Measurements from ENCODE around the gene ASB15.

ASB15 gene

DNA sequence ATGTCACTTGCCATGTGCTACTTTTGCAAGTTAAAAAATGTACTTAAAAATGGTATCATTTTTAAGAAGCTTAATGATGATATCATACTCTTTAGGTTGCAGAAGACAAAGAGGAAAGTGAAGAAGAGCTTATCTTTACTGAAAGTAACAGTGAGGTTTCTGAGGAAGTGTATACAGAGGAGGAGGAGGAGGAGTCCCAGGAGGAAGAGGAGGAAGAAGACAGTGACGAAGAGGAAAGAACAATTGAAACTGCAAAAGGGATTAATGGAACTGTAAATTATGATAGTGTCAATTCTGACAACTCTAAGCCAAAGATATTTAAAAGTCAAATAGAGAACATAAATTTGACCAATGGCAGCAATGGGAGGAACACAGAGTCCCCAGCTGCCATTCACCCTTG lies 60.1 kb downstream of the ASB15 start:
- Histone ChIP-seq H3K36me3 (ENCODE audit: control insufficient read depth in 2 of 2, insufficient read depth in 2 of 2, low read length in 2 of 2) (no peaks in the 10 kb centered on the region), H3K9ac (ENCODE audit: low read depth in 1 of 2, low read length in 2 of 2) (no peak overlapping the region), H3K27ac (ENCODE audit: low read depth in 2 of 2, low read length in 2 of 2) (no peak overlapping the region), H3K4me3 (ENCODE audit: low read length in 2 of 2) (no peak overlapping the region), H3K27me3 (ENCODE audit: control insufficient read depth in 2 of 2, insufficient read depth in 2 of 2, low read length in 2 of 2) (peaks cover 0 to 3% of the 10 kb centered on the region in 2 donors), H3K9me3 (ENCODE audit: control insufficient read depth in 2 of 2, low read length in 2 of 2) (no peaks in the 10 kb centered on the region), H3K4me1 (ENCODE audit: control insufficient read depth in 2 of 2, insufficient read depth in 2 of 2, low read length in 2 of 2) (no peaks in the 10 kb centered on the region)

DNA sequence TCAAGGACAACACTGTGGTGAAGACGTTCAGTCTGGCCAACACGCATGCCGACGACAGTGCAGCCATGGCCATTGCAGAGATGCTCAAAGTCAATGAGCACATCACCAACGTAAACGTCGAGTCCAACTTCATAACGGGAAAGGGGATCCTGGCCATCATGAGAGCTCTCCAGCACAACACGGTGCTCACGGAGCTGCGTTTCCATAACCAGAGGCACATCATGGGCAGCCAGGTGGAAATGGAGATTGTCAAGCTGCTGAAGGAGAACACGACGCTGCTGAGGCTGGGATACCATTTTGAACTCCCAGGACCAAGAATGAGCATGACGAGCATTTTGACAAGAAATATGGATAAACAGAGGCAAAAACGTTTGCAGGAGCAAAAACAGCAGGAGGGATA lies 60.7 kb downstream of the ASB15 start:
- H3K4me1 ChIP-seq (ENCODE audit: control insufficient read depth in 2 of 2, insufficient read depth in 2 of 2, low read length in 2 of 2) = no peaks in the 10 kb centered on the region
- no peaks in the 10 kb centered on the region for H3K9me3 ChIP-seq (ENCODE audit: control insufficient read depth in 2 of 2, low read length in 2 of 2)
- no peak overlapping the region for H3K4me3 ChIP-seq (ENCODE audit: low read length in 2 of 2)
- no peak overlapping the region for H3K9ac ChIP-seq (ENCODE audit: low read depth in 1 of 2, low read length in 2 of 2)
- peaks cover 0 to 3% of the 10 kb centered on the region in 2 donors for H3K27me3 ChIP-seq (ENCODE audit: control insufficient read depth in 2 of 2, insufficient read depth in 2 of 2, low read length in 2 of 2)
- H3K27ac ChIP-seq (ENCODE audit: low read depth in 2 of 2, low read length in 2 of 2) = no peak overlapping the region
- H3K36me3 ChIP-seq (ENCODE audit: control insufficient read depth in 2 of 2, insufficient read depth in 2 of 2, low read length in 2 of 2) = no peaks in the 10 kb centered on the region

DNA sequence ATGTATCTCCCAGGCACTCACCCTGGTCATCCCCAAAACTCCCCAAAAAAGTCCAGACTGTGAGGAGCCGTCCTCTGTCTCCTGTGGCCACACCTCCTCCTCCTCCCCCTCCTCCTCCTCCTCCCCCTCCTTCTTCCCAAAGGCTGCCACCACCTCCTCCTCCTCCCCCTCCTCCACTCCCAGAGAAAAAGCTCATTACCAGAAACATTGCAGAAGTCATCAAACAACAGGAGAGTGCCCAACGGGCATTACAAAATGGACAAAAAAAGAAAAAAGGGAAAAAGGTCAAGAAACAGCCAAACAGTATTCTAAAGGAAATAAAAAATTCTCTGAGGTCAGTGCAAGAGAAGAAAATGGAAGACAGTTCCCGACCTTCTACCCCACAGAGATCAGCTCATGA lies 61.1 kb downstream of the ASB15 start:
- no peak overlapping the region for H3K9ac ChIP-seq (ENCODE audit: low read depth in 1 of 2, low read length in 2 of 2)
- no peaks in the 10 kb centered on the region for H3K36me3 ChIP-seq (ENCODE audit: control insufficient read depth in 2 of 2, insufficient read depth in 2 of 2, low read length in 2 of 2)
- H3K27me3 ChIP-seq (ENCODE audit: control insufficient read depth in 2 of 2, insufficient read depth in 2 of 2, low read length in 2 of 2) = peaks cover 0 to 3% of the 10 kb centered on the region in 2 donors
- no peak overlapping the region for H3K4me3 ChIP-seq (ENCODE audit: low read length in 2 of 2)
- no peaks in the 10 kb centered on the region for H3K4me1 ChIP-seq (ENCODE audit: control insufficient read depth in 2 of 2, insufficient read depth in 2 of 2, low read length in 2 of 2)
- H3K9me3 ChIP-seq (ENCODE audit: control insufficient read depth in 2 of 2, low read length in 2 of 2) = no peaks in the 10 kb centered on the region
- H3K27ac ChIP-seq (ENCODE audit: low read depth in 2 of 2, low read length in 2 of 2) = no peak overlapping the region

DNA sequence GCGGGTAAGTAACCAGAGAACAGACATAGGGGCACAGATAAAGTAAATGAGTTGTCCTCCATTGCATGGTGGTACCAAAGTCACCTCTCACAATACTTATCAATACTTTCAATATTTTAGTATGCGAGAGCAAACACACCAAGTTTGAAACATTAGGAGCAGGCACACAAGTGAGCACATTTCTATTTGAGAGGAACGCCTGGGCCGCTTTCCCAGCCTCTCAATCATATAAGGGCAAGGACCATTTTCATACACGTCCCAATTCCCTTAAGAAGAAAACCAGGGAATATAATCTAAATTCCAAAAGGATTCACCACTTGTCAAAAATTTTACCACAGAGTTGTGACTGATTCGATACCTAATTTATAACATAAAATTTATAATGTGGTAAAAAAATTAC lies 61.6 kb downstream of the ASB15 start:
- Histone ChIP-seq H3K27ac (ENCODE audit: low read depth in 2 of 2, low read length in 2 of 2) (no peak overlapping the region), H3K4me1 (ENCODE audit: control insufficient read depth in 2 of 2, insufficient read depth in 2 of 2, low read length in 2 of 2) (no peaks in the 10 kb centered on the region), H3K27me3 (ENCODE audit: control insufficient read depth in 2 of 2, insufficient read depth in 2 of 2, low read length in 2 of 2) (peaks cover 0 to 3% of the 10 kb centered on the region in 2 donors), H3K9me3 (ENCODE audit: control insufficient read depth in 2 of 2, low read length in 2 of 2) (no peaks in the 10 kb centered on the region), H3K9ac (ENCODE audit: low read depth in 1 of 2, low read length in 2 of 2) (no peak overlapping the region), H3K4me3 (ENCODE audit: low read length in 2 of 2) (no peak overlapping the region), H3K36me3 (ENCODE audit: control insufficient read depth in 2 of 2, insufficient read depth in 2 of 2, low read length in 2 of 2) (no peaks in the 10 kb centered on the region)

DNA sequence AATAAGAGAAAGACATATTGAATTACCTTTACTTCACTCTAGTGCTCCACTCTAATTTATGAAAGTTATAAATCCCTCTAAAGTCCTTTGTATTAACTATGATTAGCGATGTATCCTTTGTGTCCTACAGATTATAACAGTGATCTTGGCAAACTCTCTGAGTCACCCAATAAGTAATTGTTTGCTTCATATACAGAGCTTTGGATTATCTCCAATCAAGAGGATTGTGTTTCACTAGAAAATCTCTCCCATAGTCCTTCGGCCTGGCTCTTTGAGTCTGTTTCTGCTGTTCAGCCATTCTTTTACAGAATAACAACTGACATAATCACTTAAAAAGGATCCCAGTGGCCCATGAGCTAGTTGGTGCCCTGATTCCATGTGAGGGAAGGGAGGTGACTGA lies 63.5 kb downstream of the ASB15 start:
- H3K4me3 ChIP-seq (ENCODE audit: low read length in 2 of 2) = no peak overlapping the region
- peaks cover 0 to 3% of the 10 kb centered on the region in 2 donors for H3K27me3 ChIP-seq (ENCODE audit: control insufficient read depth in 2 of 2, insufficient read depth in 2 of 2, low read length in 2 of 2)
- H3K4me1 ChIP-seq (ENCODE audit: control insufficient read depth in 2 of 2, insufficient read depth in 2 of 2, low read length in 2 of 2) = no peaks in the 10 kb centered on the region
- H3K27ac ChIP-seq (ENCODE audit: low read depth in 2 of 2, low read length in 2 of 2) = no peak overlapping the region
- no peaks in the 10 kb centered on the region for H3K36me3 ChIP-seq (ENCODE audit: control insufficient read depth in 2 of 2, insufficient read depth in 2 of 2, low read length in 2 of 2)
- H3K9ac ChIP-seq (ENCODE audit: low read depth in 1 of 2, low read length in 2 of 2) = no peak overlapping the region
- no peaks in the 10 kb centered on the region for H3K9me3 ChIP-seq (ENCODE audit: control insufficient read depth in 2 of 2, low read length in 2 of 2)

DNA sequence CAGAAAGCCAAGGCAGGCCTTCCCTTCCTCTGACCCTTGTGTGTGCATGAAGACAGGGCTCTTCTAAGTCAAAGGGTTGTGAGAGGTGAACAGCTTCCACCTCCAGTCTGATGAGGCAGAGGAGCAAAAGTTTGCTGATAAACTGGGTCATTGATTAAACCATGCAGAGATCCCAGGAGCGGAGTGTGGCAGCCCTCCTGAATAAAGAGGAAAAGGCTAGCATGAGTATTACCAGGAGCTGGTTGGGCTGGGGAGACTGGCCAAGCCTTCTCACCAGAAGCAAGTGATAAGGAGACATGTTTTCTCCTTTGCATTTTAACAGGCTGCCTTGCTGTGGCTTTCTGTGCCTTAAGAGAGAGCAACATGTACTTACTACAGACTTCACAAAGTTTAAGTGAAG lies 64.3 kb downstream of the ASB15 start:
- Histone ChIP-seq H3K9ac (ENCODE audit: low read depth in 1 of 2, low read length in 2 of 2) (no peak overlapping the region), H3K27me3 (ENCODE audit: control insufficient read depth in 2 of 2, insufficient read depth in 2 of 2, low read length in 2 of 2) (peaks cover 0 to 3% of the 10 kb centered on the region in 2 donors), H3K4me1 (ENCODE audit: control insufficient read depth in 2 of 2, insufficient read depth in 2 of 2, low read length in 2 of 2) (no peaks in the 10 kb centered on the region), H3K36me3 (ENCODE audit: control insufficient read depth in 2 of 2, insufficient read depth in 2 of 2, low read length in 2 of 2) (no peaks in the 10 kb centered on the region), H3K4me3 (ENCODE audit: low read length in 2 of 2) (no peak overlapping the region), H3K9me3 (ENCODE audit: control insufficient read depth in 2 of 2, low read length in 2 of 2) (no peaks in the 10 kb centered on the region), H3K27ac (ENCODE audit: low read depth in 2 of 2, low read length in 2 of 2) (no peak overlapping the region)

GRCh38 chr7:123666492-123666891 lies 64.9 kb downstream of the ASB15 start:
- Histone ChIP-seq H3K27me3 (ENCODE audit: control insufficient read depth in 2 of 2, insufficient read depth in 2 of 2, low read length in 2 of 2) (peaks cover 0 to 3% of the 10 kb centered on the region in 2 donors), H3K9ac (ENCODE audit: low read depth in 1 of 2, low read length in 2 of 2) (no peak overlapping the region), H3K4me1 (ENCODE audit: control insufficient read depth in 2 of 2, insufficient read depth in 2 of 2, low read length in 2 of 2) (no peaks in the 10 kb centered on the region), H3K4me3 (ENCODE audit: low read length in 2 of 2) (no peak overlapping the region), H3K9me3 (ENCODE audit: control insufficient read depth in 2 of 2, low read length in 2 of 2) (no peaks in the 10 kb centered on the region), H3K36me3 (ENCODE audit: control insufficient read depth in 2 of 2, insufficient read depth in 2 of 2, low read length in 2 of 2) (no peaks in the 10 kb centered on the region), H3K27ac (ENCODE audit: low read depth in 2 of 2, low read length in 2 of 2) (no peak overlapping the region)

DNA sequence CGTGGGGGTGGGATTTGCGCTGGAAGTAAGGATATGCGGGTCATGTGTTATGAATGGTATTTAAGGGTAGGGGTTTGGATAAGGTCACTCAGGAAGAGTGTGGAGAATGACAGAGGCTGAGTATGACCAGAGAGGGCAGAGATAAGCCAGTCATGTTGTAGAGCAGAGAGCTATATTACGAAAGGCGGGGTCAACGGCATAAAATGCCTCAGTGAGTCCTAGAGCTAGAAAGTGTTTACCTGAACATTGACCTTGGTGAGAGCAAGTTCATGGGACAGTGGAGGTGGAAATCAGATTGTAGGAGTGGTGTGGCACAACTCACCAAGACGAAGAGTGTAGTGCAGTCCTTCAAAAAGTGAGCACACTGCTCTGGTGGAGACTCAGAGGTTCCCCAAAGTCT lies 67.9 kb downstream of the ASB15 start:
- H3K36me3 ChIP-seq (ENCODE audit: control insufficient read depth in 2 of 2, insufficient read depth in 2 of 2, low read length in 2 of 2) = no peaks in the 10 kb centered on the region
- H3K9ac ChIP-seq (ENCODE audit: low read depth in 1 of 2, low read length in 2 of 2) = no peak overlapping the region
- H3K9me3 ChIP-seq (ENCODE audit: control insufficient read depth in 2 of 2, low read length in 2 of 2) = no peaks in the 10 kb centered on the region
- H3K27me3 ChIP-seq (ENCODE audit: control insufficient read depth in 2 of 2, insufficient read depth in 2 of 2, low read length in 2 of 2) = peaks cover 0 to 3% of the 10 kb centered on the region in 2 donors
- H3K27ac ChIP-seq (ENCODE audit: low read depth in 2 of 2, low read length in 2 of 2) = no peak overlapping the region
- no peaks in the 10 kb centered on the region for H3K4me1 ChIP-seq (ENCODE audit: control insufficient read depth in 2 of 2, insufficient read depth in 2 of 2, low read length in 2 of 2)
- no peak overlapping the region for H3K4me3 ChIP-seq (ENCODE audit: low read length in 2 of 2)

DNA sequence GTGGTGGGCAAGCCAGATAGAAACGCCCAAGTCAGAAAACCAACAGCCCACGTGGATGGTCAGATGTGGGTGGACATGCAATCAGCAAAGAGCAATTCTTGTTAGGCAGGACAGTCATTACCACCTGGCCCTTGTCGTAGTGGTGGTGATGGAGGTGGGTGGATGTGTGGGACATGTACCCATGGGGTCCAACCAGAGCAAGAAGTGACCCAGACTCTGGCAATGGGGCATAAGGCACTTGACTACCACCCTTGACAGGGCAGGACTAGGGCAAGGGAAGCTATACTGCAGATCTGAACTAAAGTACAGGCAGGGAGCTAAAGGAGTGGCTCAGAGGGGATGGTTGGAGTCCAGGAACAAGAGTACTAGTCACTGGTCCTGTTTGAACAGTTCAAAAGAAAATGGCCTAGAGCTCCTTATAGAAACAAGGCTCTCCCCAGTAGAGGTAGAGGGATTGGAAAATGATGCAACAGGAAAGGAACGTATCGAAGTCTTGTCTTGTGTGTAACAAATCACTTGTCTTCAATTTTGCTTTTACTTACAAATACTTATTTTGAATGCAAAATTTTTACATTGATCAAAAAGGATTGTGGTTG lies 71.6 kb downstream of the ASB15 start:
- Histone ChIP-seq H3K27me3 (ENCODE audit: control insufficient read depth in 2 of 2, insufficient read depth in 2 of 2, low read length in 2 of 2) (no peaks in the 10 kb centered on the region), H3K4me3 (ENCODE audit: low read length in 2 of 2) (no peak overlapping the region), H3K27ac (ENCODE audit: low read depth in 2 of 2, low read length in 2 of 2) (no peak overlapping the region), H3K4me1 (ENCODE audit: control insufficient read depth in 2 of 2, insufficient read depth in 2 of 2, low read length in 2 of 2) (no peaks in the 10 kb centered on the region), H3K36me3 (ENCODE audit: control insufficient read depth in 2 of 2, insufficient read depth in 2 of 2, low read length in 2 of 2) (no peaks in the 10 kb centered on the region), H3K9ac (ENCODE audit: low read depth in 1 of 2, low read length in 2 of 2) (no peak overlapping the region), H3K9me3 (ENCODE audit: control insufficient read depth in 2 of 2, low read length in 2 of 2) (no peaks in the 10 kb centered on the region)

DNA sequence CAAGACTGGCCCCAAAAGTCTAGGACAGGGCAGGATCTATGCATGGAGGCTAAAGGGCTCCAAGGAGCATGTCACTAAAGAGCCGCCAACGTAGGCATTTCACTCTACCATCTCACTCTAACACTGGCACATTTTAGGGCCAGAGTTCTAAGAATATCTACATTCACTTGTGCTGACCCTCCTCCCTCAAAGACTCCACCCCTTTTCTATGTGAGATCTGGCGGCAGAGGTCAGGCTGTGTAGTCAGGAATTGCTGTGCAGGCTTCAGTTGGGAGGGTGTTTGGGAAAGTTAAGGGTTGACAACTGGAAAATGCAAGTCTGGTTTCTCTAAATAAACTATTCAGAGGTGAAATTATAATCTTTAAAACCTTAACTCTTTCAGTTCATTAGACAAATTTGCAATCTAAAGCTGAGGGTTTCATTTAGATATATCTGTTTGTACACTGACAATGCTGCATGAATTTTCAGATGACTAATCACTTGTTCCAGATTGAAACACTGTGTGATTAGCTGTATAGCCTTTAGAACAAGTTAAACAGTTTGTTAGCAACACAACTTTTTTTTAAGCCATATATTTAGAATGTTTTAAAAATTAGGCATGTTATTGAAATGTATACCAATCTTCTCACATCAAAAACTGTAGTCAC lies 72.3 kb downstream of the ASB15 start:
- no peaks in the 10 kb centered on the region for H3K4me1 ChIP-seq (ENCODE audit: control insufficient read depth in 2 of 2, insufficient read depth in 2 of 2, low read length in 2 of 2)

More for the DNA sequence above, 72.3 kb downstream of the ASB15 start:
- H3K9ac ChIP-seq (ENCODE audit: low read depth in 1 of 2, low read length in 2 of 2) = no peak overlapping the region
- H3K27ac ChIP-seq (ENCODE audit: low read depth in 2 of 2, low read length in 2 of 2) = no peak overlapping the region
- no peaks in the 10 kb centered on the region for H3K9me3 ChIP-seq (ENCODE audit: control insufficient read depth in 2 of 2, low read length in 2 of 2)
- H3K4me3 ChIP-seq (ENCODE audit: low read length in 2 of 2) = no peak overlapping the region
- H3K27me3 ChIP-seq (ENCODE audit: control insufficient read depth in 2 of 2, insufficient read depth in 2 of 2, low read length in 2 of 2) = no peaks in the 10 kb centered on the region
- peaks cover 0 to 2% of the 10 kb centered on the region in 2 donors for H3K36me3 ChIP-seq (ENCODE audit: control insufficient read depth in 2 of 2, insufficient read depth in 2 of 2, low read length in 2 of 2)
